Upper lobe of left lung (tissue), 4 donors: ENCODE measurements around the gene EXOC4.

Experiments used
- EP300 ChIP-seq, 4 donors: sonication (generic); formaldehyde crosslinking; IDR thresholded peaks; one replicate each; pipeline ENCODE4 v1.5.1; 2017; ENCODE audit warnings: antibody characterized with exemption in 4 of 4, control low read depth in 2 of 4
- POLR2A ChIP-seq, 4 donors: fragments of 450-650 bp; IDR thresholded peaks; one replicate each; pipeline ENCODE4 v1.5.1; 2016 to 2017; ENCODE audit warnings: antibody characterized with exemption in 4 of 4, mild to moderate bottlenecking in 2 of 4
- TF ChIP-seq, protein P1 (sequence below), 6 experiments: fragments of 450-650 bp in 4 of 6; fragments of 200-600 bp in 2 of 6; sonication (generic) in 2 of 6; IDR thresholded peaks; one replicate each; pipeline ENCODE4 v1.5.1; 2016 to 2019; ENCODE audit warnings: antibody characterized with exemption in 6 of 6

DNA sequence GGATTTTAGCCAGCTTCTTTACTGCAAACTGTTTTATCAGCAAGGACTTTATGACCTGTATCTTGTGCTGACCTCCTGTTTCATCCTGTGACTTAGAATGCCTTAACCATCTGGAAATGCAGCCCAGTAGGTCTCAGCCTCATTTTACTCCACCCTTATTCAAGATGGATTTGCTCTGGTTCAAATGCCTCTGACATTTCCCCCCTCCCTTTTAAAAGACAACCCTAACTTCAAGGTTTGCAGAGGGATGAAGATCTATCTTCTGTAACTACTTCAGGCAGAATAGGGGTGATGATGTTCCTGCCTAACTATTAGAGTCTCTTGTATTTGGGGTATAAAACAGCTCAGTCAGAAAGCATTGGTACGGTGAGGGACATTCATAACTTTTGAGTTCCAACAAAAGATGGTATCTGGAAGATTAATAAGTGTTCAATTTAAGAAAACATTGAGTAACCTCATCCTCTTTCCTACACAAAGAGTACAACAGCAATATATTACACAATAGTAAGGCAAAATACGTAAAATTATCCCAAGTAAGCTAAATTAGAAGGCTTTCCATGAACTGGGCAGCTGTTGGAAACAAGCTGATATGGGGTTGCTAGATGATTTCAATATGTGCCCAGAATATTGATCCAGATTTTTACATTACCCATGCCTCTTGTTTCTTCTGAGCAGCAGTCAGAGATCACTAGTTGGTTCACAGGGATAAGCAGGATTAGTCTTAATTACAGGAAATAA lies 834.3 kb downstream of the EXOC4 start:
- TF ChIP-seq, protein P1, sequence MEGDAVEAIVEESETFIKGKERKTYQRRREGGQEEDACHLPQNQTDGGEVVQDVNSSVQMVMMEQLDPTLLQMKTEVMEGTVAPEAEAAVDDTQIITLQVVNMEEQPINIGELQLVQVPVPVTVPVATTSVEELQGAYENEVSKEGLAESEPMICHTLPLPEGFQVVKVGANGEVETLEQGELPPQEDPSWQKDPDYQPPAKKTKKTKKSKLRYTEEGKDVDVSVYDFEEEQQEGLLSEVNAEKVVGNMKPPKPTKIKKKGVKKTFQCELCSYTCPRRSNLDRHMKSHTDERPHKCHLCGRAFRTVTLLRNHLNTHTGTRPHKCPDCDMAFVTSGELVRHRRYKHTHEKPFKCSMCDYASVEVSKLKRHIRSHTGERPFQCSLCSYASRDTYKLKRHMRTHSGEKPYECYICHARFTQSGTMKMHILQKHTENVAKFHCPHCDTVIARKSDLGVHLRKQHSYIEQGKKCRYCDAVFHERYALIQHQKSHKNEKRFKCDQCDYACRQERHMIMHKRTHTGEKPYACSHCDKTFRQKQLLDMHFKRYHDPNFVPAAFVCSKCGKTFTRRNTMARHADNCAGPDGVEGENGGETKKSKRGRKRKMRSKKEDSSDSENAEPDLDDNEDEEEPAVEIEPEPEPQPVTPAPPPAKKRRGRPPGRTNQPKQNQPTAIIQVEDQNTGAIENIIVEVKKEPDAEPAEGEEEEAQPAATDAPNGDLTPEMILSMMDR (IDR thresholded peaks at IDR 0.05) = no peak
- TF ChIP-seq EP300 (IDR thresholded peaks at IDR 0.05) (no peak), POLR2A (IDR thresholded peaks at IDR 0.05) (no peak)
